Activated naive CD4-positive, alpha-beta T cell treated with Interleukin-2 at 50 U/mL for 16 hours (primary cell): ENCODE results near the gene PAK6.

ENCODE experiments used
- DNase-seq: peaks from one replicate; pipeline ENCODE4 v3.0.0-alpha.2; 2020

Gene PAK6

DNA sequence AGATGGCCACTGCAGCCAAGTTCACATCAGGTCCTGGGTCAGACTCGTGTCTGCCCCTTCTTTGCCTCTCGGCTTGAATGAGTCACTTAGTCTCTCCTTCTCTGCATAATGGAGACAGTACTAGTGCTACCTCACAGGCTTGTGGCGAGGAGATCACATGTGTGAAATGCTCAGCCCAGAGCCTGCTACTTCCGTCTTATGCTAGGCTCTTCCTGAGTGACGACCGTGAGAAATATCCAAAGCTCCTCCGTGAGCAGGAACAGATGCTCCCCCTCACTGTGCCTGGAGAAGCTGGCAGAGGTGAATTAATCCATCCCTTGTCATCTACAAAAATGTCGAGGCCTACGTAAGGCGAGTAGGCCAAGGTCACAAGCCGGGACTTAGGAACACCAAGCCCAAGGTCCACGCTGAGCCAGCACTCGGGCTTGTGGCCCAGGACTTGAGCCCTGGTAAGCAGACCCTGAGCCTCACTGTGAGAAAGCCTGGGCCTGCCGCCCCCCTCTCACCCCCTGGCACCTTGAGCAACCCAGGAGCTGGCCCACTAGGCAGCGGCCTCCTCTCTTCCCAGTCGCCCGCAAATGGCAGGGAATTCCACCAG, 17.9 kb downstream of the PAK6 start:
- no peak for DNase-seq

DNA sequence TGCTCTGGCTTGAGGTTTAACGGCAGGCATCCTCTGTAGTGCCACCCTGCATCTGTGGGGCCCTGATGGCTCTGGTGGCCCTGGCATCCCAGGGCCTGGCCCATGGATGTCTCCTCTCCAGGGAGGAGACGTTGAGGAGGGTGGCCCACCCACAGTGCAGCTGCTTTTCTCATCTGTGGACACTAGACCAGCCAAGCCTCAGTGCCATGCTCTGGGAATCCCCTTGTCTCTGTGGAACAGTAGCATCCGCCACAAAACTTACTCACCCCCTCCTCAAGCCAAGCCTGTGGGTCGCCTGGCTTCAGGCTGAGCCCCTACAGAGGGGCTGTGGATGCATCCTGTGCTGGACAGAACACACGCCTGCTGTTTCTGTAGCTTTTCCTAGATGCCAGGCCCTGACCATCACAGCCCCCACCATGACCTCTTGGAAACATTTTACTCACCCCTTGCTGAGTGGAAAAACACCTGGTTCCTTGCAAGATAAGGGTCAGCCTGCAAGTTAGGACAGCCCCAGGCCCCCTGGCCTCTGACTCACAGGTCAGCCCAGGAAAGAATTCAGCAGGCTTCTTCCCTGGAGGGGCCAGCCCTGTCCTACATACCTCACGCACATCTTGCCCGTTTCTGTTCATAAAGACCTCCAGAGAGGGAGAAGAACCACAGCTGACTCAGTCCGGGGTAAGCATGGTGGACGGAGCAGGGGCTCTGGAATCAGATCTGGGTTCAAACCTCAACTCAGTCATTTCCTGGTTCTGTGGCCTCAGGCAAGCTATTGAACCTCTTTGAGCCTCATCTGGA, 19.0 kb downstream of the PAK6 start:
- DNase-seq = no peak

DNA sequence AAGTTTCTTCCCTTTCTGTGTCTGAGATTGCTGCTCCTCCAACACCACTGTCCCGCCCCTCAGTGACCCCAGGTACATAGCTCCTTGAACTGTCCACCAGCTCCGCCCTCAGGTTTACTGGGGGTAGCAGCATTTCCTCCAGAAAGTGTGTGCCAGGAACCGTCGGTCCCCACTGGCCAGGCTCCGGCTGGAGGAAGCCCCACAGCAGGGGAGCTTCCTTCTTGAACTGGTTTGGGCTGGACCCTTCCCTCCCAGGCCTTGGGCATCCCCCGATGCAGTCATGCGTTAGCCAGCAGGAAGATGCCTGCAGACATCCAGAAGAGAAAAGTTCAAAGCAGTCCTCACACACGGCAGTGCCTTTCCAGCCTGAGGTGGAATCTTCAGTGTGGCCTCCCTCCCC, 19.7 kb downstream of the PAK6 start:
- no peak for DNase-seq

DNA sequence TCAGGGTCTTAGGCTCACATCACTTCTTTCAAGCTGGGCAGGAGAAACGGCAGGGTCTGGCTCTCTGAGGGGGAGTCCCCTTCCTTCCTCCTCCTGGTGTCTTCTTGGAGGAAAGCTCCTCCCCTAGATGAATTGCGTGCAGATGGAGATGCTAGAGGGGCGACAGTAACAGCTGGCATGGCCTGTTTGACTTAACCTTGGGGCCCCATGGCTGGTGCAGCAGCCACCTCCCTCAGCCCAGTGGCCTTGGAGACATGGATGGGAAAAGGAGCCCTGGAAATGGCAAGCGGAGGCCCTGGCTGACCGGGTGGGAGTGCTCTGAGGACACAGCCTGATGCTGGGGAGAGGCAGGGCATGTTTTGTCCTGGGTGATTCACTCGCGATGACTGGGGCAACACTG, 20.2 kb downstream of the PAK6 start:
- no peak for DNase-seq

DNA sequence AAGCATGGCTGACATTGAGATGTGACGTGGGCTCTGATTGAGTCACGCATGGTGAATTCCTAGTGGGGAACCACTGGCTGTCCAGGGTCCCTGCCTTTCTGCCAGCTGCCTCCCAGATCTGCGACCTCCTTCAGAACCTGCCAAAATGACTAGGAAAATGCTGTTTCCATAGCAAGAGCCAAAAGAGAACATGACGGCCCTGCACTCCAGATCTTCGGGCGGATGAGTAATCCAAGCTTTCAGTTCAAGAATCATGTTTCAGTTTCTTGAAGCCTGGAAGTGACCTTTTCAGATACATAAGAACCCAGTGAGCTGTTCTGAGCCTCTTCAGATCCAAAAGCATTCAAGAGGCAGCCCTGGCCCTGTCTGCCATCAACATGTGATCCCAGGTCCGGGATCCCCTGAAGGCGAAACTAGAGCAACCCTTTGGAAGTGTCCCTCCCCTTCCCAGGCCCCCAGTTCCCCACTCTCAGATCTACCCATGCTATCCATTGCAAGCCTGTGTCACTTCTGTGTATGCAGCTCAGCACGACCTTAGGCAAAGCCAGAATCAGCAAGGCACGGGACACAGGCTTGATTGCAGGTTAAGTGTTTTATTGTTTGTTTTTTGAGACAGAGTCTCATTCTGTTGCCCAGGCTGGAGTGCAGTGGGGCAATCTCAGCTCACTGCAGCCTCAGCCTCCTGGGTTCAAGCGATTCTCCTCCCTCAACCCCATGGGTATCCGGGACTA, 24.3 kb downstream of the PAK6 start:
- DNase-seq = no peak

DNA sequence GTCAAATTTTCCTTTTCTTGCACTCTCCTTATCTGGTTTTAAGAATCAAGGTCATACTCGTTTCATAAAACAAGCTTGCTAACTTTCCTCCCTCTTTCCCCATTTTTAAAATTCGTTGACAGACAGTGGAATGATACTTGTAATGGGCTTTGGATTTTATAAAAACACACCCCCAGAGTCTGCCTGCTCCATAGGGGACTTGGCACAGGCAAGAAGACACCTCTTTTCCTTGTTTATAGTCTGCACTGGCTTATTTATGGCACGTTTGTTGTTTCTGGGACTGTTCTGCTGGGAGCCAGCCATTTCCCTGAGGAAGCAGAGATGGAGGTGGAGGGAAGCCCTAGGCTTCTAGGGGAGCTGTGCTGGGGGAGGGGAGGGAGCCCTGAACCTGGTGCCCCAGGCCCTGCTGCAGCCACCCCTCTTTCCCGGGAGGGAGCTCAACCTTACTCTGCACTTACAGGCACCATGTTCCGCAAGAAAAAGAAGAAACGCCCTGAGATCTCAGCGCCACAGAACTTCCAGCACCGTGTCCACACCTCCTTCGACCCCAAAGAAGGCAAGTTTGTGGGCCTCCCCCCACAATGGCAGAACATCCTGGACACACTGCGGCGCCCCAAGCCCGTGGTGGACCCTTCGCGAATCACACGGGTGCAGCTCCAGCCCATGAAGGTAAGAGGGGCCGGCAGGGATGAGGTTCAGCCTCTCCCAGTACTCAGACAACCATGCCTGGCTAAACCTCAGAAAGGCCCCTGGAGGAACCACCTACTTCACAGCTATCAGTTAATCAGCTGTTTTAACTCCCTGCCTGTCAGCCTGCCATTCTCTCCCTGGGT, 25.7 kb downstream of the PAK6 start:
- DNase-seq = no peak

DNA sequence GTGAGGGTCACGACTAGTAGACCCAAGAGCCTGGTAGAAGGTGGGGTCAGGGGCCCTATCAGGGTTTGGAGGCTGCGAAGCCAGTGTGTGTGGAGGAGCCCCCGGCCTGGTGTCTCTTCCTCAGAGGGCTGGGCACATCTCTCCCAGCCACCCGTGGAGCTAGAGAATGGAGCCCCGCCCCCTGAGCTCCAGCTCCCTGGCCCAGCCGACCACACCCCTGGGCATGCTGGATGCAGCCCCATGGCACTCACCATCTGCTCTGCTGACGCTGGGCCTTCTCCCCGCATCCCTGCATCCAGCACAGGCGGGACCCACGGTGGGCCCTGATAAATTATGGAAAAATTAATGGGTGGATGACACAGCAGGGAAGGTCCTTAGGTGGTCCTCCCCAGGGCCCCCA, 26.5 kb downstream of the PAK6 start:
- DNase-seq = no peak

DNA sequence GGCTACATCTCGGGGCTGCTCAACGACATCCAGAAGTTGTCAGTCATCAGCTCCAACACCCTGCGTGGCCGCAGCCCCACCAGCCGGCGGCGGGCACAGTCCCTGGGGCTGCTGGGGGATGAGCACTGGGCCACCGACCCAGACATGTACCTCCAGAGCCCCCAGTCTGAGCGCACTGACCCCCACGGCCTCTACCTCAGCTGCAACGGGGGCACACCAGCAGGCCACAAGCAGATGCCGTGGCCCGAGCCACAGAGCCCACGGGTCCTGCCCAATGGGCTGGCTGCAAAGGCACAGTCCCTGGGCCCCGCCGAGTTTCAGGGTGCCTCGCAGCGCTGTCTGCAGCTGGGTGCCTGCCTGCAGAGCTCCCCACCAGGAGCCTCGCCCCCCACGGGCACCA, 27.0 kb downstream of the PAK6 start:
- DNase-seq = no peak

DNA sequence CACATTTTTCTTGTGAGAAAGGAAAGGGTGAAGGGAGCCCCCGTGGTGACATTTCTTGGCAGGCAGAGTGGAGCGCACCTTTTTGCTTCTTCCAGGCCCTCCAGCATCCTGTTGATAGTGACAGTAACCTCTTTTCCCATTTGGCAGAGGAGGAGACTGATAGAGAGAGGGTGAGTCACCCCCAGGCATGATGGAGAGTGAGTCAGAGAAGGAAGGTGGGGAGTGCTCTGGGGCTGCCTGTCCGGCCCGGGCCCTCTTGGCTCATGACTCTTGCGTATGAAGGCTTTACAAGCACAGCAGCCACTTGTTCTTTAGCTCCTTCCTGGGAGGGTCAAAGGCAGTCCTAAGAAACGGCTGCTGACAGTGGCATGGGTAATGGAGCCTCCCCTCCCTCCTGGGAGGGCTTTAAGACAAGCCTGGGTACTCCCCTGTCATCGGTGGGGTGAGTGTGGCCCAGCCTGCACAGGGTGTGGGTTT, 28.0 kb downstream of the PAK6 start:
- DNase-seq = no peak

DNA sequence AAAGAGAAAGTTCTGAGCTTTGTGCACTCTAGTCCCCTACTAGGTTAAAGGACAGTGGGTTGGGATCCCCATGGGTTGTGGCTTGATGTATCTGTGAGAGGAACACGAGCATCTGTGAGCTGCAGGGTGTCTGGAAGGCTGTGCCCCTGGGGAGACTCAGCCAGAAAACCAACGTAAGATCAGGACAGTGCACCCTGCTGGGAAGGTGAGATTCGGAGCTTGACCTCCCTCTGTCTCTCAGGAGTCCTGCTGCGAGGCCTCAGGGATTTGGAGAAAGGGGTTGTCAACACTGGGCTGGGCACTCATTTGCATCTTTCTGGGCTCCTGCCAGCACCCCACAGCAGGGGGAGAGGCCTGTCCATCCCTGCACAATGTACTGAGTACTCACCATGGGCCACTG, 28.8 kb downstream of the PAK6 start:
- no peak for DNase-seq

DNA sequence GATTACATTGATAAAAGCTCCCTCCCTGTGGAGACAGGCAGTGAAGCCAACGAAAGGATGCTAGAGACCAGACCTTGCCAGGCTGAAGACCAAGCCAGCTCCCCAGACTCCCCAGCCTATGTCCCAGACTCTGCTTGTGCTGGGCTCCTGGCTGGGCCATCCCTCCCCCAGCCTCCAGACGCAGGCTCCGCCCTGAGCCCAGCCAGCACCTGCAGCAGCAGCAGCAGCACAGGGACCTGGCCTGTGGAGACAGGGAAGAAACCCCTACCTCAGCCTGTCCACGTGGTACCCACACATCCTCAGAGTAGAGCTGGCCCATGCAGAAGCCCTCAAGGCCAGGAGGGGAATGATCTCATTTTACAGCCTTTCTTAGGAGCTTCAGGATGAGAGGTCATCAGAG, 30.7 kb downstream of the PAK6 start:
- no peak for DNase-seq

DNA sequence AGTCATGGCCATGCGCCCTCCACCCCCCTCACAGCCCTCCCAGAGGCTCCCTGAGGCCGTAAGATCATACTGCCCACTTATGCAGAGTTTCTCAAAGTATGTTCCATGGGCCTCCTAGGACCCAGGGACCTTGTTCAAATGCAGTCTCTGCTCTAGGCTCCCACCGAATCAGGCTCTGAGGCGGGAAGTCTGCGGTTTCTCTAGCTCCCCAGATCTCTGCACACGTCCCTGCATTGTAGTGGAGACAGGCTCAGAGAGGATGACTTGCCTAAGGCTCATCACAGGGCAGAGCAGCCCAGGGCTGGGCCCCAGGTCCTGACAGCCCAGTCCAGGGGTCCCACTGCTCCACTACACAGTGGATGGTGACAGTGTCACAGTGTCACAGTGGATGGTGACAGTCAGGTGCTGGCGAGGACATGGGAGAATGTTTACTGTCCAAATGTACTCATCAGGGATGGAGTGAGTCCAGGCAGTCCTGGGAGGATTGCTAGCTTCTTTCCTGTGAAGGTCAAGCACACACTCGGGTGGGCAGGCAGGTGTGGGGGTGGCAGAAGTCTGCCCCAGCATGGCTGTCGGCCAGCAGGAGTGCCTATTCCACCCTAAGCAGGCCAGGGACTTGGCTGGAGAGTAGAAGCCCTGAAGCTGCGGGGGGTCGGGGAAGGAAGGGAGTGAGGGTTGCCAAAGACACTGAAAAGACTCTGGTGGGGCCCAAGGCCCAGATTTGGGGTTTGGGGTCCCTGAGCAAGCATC, 31.6 kb downstream of the PAK6 start:
- DNase-seq = no peak

DNA sequence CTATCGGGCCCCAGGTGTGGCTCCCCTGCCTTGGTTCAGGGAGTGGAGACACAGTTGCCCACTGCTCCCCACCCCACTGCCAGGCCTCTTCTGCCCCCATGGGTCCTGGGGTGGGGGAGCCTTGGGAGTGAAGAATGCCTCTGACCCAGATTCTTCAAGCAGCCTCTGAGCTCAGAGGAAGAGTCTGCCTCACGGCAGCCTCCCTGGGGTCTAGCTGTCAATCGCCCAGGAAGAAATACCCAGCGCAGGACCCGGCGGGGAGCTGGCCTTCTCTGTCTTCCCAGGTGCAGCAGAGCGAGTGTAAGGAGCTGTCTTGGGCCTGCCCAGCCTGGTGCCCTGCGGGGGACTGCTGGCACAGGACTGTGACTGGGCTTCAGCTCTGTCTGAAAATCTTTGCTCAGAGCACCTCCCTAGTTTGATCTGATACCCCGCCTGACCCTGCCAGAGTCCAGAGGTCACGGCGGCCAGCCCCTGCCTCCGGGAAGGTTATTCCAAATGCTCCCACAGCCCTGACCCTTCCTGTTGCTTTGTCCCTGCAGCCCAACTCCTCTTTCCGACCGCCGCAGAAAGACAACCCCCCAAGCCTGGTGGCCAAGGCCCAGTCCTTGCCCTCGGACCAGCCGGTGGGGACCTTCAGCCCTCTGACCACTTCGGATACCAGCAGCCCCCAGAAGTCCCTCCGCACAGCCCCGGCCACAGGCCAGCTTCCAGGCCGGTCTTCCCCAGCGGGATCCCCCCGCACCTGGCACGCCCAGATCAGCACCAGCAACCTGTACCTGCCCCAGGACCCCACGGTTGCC, 33.0 kb downstream of the PAK6 start:
- no peak for DNase-seq

DNA sequence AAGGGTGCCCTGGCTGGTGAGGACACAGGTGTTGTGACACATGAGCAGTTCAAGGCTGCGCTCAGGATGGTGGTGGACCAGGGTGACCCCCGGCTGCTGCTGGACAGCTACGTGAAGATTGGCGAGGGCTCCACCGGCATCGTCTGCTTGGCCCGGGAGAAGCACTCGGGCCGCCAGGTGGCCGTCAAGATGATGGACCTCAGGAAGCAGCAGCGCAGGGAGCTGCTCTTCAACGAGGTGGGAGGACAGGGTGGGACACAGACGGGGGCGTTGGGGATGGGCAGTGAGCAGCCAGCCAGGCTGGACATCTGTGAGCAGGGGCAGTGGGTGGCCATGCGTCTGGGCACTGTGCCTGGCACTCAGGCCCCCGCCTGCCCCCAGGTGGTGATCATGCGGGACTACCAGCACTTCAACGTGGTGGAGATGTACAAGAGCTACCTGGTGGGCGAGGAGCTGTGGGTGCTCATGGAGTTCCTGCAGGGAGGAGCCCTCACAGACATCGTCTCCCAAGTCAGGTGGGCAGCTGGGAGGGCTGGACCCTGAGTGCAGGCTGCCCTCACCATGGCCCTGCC, 33.7 kb downstream of the PAK6 start:
- DNase-seq = no peak

DNA sequence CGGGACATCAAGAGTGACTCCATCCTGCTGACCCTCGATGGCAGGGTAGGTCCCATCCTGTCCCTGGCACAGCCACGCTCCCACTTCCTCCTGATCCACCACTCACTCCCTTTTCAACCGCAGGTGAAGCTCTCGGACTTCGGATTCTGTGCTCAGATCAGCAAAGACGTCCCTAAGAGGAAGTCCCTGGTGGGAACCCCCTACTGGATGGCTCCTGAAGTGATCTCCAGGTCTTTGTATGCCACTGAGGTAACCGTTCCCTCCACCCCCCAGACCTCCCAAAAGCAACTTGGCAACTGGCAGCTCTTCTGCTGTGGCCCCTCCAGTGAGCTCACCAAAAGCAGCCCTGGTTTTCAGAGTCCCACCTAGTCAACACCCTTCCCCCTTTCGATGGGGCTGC, 34.6 kb downstream of the PAK6 start:
- no peak for DNase-seq

DNA sequence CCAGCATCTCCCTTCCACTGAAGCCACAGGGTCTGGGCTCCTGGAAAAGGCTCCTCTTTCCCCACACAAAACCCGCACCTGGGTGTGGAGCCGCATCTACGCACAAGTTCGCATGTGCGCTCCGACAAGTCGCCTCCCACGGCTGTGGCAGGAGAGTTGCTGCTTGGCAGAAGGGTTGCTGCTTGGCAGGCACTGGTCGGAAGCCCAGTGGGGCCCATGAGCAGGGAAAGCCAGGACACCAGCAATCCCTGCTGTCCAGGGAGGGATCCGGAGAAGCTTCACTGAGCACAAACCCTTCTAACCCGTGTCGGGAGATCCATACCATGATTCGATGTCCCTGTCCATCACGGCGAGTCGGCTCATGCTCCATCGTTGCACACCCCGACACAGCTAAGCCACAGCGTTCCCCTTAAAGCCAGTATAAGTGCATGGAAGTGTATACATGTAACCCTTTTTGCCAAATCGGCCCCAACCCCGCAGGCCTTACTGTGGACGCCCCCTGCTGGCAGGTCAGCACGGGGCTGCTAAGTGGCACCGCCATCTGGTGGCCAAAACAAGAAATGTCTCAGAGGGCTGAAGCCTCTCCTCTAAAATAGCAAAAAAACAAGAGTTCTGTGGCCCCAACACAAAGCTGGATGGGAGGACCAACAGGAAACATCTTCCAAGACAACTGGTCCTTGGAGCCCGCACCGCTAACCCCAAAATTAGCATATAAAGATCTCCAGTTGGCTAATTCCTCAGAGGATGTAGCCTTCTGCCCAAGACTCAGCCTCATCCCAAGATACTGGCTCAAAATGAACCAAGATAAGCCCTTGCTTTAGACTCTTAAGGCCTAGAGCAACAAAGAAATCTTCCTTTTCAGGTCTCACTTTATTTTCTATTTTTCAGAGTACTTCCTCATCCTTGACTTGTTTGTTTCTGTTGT, 35.7 kb downstream of the PAK6 start:
- peak; percentile 89 for DNase-seq

DNA sequence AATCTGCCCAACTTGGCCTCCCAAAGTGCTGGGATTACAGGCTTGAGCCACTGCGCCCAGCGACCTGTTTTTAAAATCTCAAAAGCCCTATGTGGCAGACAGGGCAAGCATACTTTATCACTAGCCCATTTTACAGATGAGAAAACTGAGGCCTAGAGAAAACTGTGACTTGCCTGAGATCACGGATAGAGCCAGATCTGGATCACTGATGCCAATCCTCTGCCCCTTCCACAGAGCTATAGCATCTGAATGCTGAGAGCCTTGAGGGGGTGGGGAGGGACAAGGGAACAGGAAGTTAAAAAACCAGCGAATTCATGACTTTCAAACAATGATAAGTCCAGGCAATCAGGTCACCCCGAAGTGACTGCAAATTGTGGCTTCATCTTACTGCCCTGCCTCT, 36.7 kb downstream of the PAK6 start:
- no peak for DNase-seq

DNA sequence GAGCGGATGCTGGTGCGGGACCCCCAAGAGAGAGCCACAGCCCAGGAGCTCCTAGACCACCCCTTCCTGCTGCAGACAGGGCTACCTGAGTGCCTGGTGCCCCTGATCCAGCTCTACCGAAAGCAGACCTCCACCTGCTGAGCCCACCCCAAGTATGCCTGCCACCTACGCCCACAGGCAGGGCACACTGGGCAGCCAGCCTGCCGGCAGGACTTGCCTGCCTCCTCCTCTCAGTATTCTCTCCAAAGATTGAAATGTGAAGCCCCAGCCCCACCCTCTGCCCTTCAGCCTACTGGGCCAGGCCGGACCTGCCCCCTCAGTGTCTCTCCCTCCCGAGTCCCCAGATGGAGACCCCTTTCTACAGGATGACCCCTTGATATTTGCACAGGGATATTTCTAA, 37.1 kb downstream of the PAK6 start:
- no peak for DNase-seq

DNA sequence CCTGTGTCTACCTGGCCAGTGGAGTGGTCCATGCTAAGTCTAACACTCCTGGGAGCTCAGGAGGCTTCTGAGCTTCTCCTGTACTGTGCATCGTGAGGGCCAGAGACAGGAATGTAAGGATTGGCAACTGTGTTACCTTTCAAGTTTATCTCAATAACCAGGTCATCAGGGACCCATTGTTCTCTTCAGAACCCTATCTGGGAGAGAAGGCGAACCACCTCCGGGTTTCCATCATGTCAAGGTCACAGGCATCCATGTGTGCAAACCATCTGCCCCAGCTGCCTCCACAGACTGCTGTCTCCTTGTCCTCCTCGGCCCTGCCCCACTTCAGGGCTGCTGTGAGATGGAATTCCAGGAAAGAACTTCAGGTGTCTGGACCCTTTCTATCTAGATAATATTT, 38.1 kb downstream of the PAK6 start:
- no peak for DNase-seq

DNA sequence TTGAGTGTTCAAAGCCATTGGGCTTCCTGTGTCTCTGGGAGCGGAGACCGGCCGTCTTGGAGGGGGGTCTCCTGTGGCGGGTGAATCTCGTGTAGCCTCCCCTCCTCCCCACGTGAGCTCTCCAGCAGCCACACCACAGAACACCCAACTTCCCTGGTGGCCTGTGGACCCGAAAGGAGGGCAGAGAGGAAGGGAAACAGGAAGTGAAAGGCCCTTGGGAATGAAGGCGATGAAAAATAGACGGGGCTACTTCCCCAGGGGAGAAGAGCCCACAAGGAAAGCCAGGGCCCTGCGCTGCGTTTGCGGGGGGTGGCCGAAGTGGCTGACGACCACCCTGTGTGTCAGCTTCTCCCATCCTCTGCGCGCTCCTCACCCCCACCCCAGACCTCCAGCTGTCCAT, 38.6 kb downstream of the PAK6 start:
- no peak for DNase-seq
